Measurements from ENCODE around the gene VPREB1.
"Not testable (repeated sequence)": the region's sequence is repeated elsewhere in the genome, so short reads cannot be mapped to it uniquely, and the experiment has no call there.

- not testable (repeated sequence) for TF ChIP-seq CTCF (IDR thresholded peaks at IDR 0.05; ENCODE audit: low read depth, low read length); POLR2A (IDR thresholded peaks at IDR 0.05; ENCODE audit: extremely low read depth, insufficient read length); MYC (IDR thresholded peaks at IDR 0.05; ENCODE audit: low read depth, low read length); MAX (IDR thresholded peaks at IDR 0.05; ENCODE audit: low read depth, low read length)
Measured at GRCh38 chr22:22289666-22290065, 45.1 kb downstream of the VPREB1 start.

Data from NB4 (cell line).